RCC 7860 (cell line): Measurements from ENCODE around the gene CDKN2B-AS1.

Source experiments
- DNase-seq: peaks from one replicate; pipeline ENCODE4 v3.0.0-alpha.2; 2015; ENCODE audit warnings: low spot score
- FAIRE-seq: peaks from 2 replicates; lab custom pipeline; 2012; peaks lifted over from hg19 to GRCh38; lab: Jason Lieb, UNC

The CDKN2B-AS1 gene

DNA sequence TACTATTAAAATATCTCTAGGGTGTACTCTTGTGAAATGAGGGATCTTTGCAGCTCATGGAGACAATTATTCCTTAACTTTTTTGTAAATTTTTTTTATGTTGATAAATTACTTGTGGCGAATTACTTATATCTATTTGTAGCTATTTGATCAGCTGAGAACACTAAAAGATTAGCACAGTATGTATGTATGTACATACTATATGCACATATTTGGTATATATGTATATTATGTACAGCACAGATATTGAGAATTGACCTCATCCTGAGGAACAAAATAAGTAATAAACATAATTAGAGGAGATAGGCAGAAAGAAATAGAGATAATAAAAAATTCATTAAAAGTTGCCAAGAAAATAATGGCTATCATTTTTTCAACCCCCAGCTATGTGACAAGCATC lies 12.2 kb upstream of the CDKN2B-AS1 start:
- no peak for FAIRE-seq
- DNase-seq: no peak

DNA sequence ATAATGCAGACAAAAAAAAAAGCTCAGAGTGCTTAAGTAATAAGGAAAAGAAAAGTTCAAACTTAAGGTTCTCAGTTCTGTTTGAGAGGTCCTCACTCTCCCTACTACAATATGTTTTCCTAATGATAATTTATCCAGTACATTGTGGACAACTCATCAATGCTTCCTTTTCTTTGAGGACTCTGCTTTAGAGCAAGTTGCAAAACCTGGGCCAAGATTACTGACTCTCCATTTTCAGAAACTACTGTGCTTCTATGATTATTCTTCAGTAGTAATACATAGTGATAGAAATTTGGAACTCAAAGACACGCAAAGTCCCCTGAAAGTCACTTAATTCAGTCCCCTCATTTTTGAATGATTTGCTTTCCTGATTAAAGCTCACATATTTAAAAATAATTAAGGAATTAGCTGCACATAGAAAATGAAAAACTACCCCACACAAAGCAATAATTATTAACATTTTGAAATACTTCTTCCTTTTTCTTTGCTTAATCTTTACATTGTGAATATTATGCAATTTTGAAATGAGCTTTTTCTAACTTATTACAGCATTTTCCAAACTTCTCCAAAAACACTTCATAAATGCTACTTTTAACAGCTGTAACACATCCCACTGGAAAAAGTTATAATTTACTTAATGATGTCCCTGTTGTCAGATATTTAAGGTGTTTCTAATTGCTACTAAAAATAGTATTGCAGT lies 11.6 kb upstream of the CDKN2B-AS1 start:
- no peak for FAIRE-seq
- DNase-seq: no peak

DNA sequence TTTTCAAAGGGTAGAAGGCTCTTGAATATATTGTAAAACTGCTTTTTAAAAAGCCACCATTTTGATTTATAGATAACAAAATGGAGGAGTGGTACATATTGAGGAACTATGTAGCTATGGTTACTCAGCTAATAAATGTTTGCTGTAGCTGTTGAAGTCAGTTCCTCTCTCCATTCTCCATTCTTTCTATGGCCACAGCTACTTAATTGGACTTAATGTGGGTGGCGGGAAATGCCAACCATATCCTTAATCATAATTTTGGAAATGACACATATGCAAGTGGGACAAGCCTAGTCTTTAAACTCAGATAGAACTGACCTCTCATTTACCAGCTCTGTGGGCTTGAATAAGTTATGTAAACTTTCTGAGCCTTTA lies 11.0 kb upstream of the CDKN2B-AS1 start:
- FAIRE-seq: no peak
- DNase-seq: no peak

DNA sequence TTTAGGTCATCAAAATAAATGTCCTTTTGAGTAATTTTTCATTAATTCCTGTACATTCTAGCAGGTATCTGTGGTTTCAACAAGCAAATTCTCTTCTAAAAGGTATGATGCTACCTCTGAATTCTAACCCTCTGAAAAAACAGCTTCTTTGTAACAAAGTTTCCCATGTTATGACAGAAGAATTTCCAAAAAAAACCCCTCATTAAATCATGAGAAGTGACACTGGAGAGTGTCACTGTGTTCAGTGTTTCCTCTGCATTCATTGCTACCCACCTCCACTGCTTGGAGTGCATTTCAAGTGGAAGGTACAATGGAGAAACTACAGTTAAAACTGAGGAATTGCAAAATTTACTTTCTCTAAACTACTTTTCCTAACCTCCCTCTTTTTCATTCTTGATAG lies 10.5 kb upstream of the CDKN2B-AS1 start:
- FAIRE-seq: no peak
- DNase-seq: no peak

- DNase-seq (no peak), FAIRE-seq (no peak)
Observed at GRCh38 chr9:21985964-21986667, 8.5 kb upstream of the CDKN2B-AS1 start.

DNA sequence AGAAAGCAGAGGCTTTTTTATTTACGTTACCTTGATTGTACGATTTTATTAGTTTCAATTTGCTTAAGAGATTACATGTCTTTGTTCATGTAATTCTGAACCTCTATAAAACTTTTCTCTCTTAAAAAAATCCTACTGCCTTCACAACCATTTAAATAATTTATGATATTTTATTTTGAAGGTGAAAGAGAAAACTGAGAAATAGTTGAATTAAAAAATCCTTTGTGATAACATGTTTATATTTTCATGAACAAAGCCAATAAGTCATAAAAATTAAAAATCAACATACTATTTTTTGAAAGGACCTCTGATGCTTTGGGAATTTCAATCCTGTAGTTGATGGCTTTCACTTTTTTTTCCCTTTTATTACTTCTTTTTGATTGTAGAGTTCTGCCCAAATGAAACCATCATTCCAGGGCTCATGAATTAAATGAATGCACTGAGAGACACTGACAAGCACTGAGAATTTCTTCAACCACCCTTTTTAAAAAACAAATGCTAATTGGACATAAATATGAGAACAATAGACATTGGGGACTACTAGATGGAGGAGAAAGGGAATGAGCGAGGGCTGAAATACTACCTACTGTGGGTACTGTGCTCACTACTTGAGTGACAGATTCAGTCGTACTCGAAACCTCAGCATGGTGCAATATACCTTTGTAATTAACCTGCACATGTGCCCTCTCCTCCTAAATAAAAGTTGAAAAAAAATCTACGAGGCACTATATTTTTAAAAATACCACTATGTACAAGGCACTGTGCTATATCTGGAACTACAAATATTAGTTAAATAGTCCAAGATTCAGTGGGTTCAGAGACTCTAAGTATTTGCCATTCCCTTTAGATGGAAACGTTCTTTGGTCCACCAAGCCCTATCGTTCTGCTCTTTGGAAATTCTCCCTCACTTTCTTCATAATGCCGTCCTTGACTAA lies 6.3 kb upstream of the CDKN2B-AS1 start:
- no peak for FAIRE-seq
- no peak for DNase-seq

DNA sequence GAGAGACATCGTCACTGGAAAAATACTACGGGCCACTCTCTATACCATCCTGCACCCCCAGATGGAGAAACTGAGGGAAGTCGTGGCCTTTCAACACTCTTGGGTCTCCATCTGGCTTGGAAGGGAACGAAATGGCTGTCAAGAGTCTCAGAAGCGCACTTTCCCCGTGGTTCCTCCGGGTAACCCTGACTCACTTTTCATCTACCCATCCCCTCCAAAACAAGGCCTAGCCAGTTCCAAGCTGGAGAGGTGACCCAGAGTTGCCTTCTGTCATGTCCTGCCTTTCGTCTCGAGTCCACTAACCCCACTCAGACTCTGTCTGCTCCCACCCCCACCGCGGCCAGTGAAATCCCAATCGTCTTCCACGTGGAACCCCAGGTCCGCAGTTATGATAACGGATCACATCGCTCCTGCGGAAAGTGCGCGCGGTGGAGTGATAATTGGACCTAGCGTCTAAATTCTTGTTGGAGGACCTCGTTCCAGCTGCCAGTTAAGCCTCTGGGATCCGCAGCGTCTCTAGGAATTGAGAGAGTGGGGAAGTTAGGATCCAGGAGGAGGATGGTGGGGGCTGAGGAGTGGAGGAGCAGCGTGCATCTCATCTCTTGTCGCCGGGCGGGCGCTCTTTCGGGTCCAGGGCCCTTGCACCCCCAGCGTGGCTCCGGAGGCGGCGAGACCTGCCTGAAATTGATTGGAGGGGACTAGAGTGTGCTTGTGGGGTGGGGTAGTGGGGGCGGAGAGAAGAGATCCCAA lies 5.0 kb upstream of the CDKN2B-AS1 start:
- no peak for FAIRE-seq

DNA sequence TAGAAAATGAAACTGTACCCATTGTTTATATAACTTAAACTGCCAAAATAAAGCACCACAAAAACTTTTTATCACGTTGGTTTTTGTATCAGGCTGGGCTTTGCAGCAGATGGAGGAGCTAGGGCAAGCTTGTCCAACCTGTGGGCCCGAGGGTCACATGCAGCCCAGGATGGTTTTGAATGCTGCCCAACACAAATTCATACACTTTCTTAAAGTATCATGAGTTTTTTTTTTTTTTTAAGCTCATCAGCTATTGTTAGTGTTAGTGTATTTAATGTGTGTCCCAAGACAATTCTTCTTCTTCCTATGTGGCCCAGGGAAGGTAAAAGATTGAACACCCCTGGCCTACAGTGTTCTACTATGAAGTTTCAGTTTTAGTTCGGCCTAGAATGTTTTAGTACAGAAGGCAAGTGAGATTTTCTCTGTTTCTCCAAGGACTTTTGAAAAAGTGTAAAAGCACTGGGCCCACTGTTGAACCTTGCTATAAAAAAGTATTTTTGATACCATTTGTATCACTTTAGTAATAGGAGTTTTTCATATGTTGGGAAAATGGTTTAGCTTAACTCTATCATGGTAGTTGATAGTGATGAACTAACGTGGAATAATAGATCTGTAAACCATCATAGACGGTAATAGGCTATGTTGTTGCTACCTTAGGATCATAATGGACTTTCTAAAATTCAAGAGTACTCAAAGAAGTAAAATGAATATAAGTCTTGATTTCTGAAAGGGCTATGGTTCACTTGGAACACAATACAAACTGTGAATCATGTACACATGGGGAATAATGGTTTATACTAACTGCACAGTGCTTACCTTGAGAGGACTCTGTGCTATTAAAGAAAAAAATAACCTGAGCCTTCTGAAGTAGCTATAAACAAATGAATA lies 3.3 kb upstream of the CDKN2B-AS1 start:
- no peak for DNase-seq
- no peak for FAIRE-seq

More for the DNA sequence above, 5.0 kb upstream of the CDKN2B-AS1 start:
- DNase-seq: no peak

DNA sequence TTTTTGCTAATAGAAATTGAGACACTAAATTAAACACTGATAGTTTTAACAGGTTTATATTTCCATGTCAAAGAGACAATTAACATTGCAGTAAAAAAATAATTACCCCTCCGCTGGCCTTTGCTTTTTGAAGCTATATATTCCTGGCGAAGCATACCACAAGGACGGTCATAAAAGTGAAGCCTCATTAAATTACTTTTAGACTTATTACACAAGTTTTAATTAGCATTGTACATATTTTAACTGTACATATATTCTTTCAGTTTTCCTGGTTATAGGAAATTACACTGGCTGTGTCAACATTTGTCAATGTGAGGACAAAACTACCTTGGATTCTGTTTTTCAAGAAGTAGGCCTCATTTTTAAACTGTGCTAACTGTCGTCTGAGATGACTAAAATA lies 1.6 kb upstream of the CDKN2B-AS1 start:
- FAIRE-seq (no peak), DNase-seq (no peak)

DNA sequence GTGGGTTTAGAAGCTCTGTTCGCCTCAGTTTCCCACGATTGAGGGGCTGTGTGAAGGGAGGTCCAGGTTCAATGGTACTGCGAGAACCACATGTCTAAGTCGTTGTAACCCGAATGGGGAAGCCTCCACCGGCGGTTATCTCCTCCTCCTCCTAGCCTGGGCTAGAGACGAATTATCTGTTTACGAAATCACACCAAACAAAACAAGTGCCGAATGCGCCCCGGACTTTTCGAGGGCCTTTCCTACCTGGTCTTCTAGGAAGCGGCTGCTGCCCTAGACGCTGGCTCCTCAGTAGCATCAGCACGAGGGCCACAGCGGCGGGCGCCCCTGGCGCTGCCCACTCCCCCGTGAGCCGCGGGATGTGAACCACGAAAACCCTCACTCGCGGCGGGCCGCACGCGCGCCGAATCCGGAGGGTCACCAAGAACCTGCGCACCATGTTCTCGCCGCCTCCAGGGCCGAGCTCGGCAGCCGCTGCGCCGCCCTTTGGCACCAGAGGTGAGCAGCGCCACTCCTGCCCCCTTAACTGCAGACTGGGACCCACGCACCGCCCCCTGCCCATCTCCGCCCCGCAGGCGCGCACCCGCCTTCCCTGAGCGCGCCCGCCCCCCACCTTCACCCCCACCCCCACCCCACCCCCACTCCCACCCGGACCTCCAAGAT lies 567 bp upstream of the CDKN2B-AS1 start, which contains the start of gene CDKN2A:
TSS of gene CDKN2A (minus strand) at position 500 of the 663 bp plus-strand sequence.
- DNase-seq (no peak), FAIRE-seq (no peak)

DNA sequence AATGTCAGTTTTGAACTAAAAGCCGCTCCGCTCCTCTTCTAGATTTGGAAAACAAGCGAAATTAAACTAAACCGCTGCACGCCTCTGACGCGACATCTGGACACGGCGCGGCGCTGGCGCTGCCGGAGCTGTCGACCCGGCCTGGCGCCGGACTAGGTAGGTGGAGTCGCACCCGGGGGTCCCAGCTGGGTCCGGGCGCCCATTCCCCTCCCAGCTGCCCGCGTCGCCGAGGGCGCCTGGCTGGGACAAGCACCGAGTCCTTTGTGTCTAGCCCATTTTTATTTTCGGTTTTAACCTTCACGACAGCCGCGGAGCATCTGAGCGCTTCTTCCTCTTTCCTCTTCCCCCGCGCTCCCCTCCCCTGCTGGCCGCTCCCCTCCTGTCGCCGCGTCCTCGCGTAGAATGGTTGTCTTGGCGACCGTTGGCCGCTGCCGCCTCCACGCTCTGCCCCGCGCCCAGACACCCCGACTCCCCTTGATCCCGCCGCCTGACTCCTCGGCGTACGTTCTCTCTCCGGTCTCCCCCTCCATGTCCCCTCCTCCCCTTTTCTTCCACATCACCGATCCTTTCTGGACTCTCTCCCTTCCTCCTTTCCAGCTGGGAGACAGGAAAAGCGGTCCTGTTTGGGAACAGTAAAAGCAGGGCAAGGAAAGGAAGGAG lies 545 bp downstream of the CDKN2B-AS1 start:
- FAIRE-seq (no peak), DNase-seq (no peak)

GRCh38 chr9:21995666-21996398 lies 1.2 kb downstream of the CDKN2B-AS1 start:
- no peak for FAIRE-seq
- no peak for DNase-seq

GRCh38 chr9:21996438-21996837 lies 1.8 kb downstream of the CDKN2B-AS1 start:
- FAIRE-seq (no peak), DNase-seq (no peak)

DNA sequence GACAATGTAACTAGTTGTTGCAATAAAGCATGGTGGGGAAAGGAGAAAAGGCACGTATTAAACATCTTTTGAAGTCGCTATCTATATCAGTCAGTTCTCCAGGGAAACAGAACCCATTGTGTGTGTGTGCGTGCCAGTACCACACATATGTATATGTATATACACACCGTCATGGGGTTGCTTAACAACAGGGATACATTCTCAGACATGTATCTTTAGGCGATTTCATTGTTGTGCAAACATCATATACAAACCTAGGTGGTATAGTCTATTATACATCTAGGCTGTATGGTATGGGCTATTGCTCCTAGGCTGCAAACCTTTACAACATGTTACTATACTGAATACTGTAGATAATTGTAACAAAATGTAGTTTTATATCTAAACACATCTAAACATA lies 2.3 kb downstream of the CDKN2B-AS1 start:
- FAIRE-seq: no peak
- no peak for DNase-seq

- no peak for FAIRE-seq
- DNase-seq: no peak
Observed at GRCh38 chr9:21997480-21997879, 2.9 kb downstream of the CDKN2B-AS1 start.

- no peak for FAIRE-seq
- DNase-seq: no peak
Observed at GRCh38 chr9:21998026-21998425, 3.4 kb downstream of the CDKN2B-AS1 start.

DNA sequence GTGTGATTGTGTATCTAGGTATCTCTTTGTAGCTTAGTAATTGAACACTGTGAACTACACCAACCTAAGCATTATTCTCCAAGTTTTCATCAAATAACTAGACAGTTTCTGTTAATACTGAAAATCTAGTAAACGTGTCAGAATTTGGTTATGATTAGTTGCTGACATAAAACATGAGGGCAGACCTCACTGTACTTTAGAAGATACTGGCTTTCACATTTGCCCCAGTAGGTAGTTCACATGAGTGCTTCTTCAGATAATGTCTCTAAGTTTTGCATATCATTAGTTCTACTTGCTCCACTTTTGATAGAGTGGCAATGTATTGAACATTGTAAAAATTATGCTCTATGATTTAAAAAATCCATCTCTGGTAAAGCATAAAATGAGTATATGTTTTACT lies 7.4 kb downstream of the CDKN2B-AS1 start:
- FAIRE-seq (no peak), DNase-seq (no peak)
